Forelimb muscle (tissue), 1 donor: ENCODE results near the gene ANKRD13A. TPM values are rescaled to one million over a fixed set of nuclear protein-coding genes. Genes with fewer than 3 reads are reported as not detected.
"Not testable (repeated sequence)": the region's sequence is repeated elsewhere in the genome, so short reads cannot be mapped to it uniquely, and the experiment has no call there.

ENCODE experiments used
- DNase-seq: peaks from one replicate; pipeline ENCODE4 v3.0.0-alpha.2; 2013; ENCODE audit warnings: low read depth
- polyA plus RNA-seq: library from polyadenylated mRNA; unstranded; fragments of 120-200 nt; gene quantifications from one replicate; pipeline ENCODE4 v1.2.1, GENCODE V29; 2013; ENCODE audit not compliant: insufficient read length

The ANKRD13A gene
- polyA plus RNA-seq, 1 donor, result 43.4 TPM

- DNase-seq, result no peak
Measured at GRCh38 chr12:109983432-109984142, 15.6 kb upstream of the ANKRD13A start.

DNA sequence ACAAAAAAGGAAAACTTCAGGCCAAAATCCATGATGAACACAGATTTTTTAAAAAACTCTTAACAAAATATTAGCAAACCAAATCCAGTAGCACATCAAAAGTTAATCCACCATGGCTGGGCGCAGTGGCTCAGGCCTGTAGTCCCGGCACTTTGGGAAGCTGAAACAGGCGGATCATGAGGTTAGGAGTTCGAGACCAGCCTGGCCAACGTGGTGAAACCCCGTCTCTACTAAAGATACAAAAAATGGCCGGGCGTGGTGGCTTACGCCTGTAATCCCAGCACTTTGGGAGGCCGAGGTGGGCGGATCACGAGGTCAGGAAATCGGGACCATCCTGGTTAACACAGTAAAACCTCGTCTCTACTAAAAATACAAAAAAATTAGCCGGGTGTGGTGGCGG lies 13.0 kb upstream of the ANKRD13A start:
- DNase-seq, result not testable (repeated sequence)

DNA sequence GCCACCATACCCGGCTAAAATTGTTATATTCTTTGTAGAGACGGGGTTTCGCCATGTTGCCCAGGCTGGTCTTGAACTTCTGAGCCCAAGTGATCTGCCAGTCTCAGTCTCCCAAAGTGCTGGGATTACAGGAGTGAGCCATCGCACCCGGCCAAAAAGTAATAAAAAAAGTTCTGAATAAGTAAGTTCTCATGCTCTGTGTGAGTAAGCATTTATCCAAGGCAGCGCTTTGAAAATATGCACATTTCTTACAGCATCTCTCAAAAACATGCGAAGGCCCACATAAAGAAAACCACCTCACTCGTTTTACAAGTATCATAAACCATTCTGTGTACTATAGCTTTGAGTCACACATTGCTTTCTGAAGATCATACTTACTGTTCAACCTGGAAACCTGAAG lies 11.6 kb upstream of the ANKRD13A start:
- no peak for DNase-seq

GRCh38 chr12:109988274-109988673 lies 11.0 kb upstream of the ANKRD13A start:
- DNase-seq, result no peak

DNA sequence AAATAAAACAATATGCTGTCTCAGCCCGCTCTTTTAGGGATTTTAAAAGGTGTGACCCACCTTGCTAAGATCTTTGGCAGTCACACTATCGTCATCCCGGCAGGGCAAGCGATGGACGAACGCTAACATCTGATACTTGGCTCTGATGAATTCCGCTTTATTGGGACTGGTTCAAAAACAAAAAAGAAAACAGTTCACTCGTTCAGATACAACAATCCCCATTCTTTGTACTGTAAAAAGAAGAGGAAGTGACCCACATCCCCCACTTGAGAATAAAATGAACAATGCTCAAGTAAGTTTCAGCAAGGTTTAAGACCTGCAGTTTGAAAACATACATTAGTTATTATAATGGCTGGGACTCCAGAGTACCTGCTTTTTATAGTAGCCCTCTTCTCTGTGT lies 10.3 kb upstream of the ANKRD13A start:
- DNase-seq, result no peak

DNA sequence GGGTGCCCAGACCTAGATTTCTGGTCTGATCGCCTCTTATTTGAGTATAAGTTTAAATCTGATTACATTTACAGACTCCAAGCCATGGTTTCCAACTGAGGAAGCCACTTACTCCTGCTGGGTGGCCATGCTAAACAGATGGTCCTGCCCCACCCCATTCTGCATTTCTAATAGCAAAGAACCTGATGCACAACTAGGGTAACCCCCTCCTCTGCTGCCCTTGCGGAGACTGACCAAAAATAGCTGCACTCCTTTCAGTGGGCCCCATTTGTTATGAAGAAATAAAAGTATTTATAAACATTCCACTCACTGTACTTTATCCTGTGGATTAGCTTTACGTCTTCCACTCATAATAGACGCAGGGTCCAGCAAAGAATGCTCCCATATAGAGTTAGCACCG lies 9.8 kb upstream of the ANKRD13A start:
- no peak for DNase-seq

GRCh38 chr12:109991586-109991985 lies 7.6 kb upstream of the ANKRD13A start:
- no peak for DNase-seq

DNA sequence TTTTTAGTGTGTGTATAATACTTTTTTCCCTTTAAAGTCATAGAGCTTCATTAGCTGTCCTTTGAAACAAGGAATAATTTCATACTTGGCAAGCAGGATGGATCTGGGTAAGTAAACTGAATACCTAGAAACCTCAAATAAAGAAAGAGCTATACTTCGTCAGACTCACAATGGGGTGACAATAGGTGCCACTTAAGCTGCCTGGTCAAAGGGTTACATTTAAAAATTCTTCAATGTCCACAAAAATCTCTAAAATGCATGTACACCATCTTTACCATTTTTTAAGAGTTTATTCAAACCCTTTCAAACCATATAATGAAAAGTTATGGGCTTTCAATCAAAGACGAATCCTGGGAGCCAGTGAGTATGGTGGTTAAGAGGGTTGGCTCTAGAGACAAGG lies 6.1 kb upstream of the ANKRD13A start:
- DNase-seq, result no peak

- no peak for DNase-seq
Measured at GRCh38 chr12:109994401-109995175, 4.6 kb upstream of the ANKRD13A start.

DNA sequence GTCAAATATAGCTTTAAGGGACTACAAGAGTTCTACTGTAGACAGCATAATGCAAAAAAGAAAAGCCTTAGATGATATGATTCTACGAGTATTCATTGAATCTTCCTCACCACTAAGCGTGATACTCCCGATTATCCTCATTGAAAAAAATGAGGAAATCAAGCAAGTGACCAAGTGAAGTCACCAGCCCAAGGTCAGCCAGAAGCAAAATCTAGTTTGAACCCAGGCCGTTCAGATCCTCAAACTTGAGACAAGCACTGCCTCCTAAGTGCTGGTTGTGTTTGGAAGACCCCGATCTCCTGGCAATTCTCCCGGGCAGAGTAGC lies 3.9 kb upstream of the ANKRD13A start:
- DNase-seq, result no peak

DNA sequence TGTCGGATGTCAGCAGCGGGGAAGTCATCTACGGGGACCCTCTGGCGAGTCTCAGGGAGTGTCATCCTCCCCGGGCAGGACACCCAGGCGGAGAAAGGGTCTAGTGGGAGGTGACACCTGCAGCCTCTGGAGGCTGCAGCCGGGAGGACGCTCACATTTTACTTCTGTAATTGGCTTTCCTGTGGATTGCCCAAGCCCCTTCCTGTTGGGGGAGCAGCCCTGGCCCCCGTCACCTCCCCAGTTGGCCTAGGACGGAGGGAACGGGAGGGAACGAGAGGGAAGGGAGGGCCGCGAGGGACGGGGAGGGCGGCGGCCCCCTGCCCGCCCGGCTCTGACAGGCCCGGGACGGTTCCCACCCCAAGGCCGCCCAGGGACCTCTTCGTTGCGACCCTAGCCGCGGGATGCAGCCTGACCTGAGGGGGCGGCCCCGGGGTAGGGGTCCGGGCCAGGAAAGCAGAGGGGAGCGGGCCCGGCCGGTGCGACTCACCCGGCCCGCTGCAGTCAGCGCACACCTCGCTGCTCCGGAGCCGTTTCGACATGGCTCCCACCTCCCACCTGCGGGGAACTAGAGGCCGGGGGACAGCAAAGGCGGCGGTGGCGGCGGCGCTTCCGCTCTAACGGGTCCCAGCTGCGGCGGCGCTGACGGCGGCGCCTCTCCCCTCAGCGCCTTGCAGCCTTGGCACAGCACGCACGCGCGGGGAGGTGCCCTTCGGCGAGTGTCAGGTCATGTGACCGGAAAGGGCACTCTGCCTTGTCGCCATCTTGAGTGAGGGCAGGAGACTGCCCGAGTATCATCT lies 3.3 kb upstream of the ANKRD13A start, which contains the start of gene GIT2:
GIT2 (minus strand) TSS at position 683 of the 797 bp plus-strand sequence; CDS start at position 539, 144 bp downstream.
- DNase-seq, result peak; percentile 80

GRCh38 chr12:109996483-109996853 lies 2.8 kb upstream of the ANKRD13A start:
- DNase-seq, result no peak

DNA sequence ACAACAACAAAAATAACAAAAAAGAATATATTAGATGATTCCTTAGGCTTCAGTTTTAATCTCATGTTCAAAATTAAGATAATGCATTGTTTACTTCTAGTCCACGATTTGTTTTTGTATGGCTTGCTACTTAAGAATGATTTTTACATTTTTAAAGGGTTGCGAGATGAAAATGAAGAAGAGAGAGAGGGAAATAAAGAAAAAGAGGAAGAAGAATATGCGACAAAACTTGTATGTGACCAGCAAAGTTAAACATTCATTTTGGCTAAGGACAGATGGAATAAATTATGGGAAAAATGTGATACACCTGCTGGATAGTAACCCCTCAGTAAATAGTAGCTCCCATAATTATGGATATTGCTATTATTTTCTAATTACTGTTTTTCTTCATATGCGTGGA lies 1.8 kb upstream of the ANKRD13A start:
- no peak for DNase-seq

GRCh38 chr12:109998241-109998903 lies 858 bp upstream of the ANKRD13A start:
- no peak for DNase-seq

- DNase-seq, result no peak
Measured at GRCh38 chr12:109999649-109999971, 380 bp downstream of the ANKRD13A start.

DNA sequence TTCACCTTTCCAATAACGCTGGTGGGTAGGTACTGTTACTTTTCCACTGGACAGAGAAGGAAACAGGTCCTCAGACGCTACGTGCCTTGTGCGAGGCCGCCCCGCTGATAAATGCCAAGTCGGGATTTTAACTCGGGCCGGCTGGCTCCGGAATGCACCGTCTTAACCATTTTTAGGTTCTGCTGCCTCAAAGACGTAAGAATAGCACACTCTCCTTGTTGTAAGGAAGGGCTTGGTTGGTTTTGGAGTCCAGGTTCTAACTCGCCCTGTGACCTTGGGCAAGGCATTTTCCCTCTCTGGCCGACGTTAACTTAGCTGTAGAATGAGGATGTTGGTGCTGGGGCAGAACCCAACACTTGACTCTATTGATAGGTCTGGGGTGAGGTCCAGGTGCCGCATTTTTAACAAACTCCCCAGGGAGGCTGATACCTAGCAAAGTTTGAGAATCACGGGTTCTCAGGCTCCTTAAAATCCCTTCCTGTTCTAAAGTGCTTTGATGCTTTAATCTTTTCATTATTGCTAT lies 814 bp downstream of the ANKRD13A start:
- DNase-seq, result no peak

- DNase-seq, result no peak
Measured at GRCh38 chr12:110001596-110001995, 2.4 kb downstream of the ANKRD13A start.

GRCh38 chr12:110002676-110003515 lies 3.7 kb downstream of the ANKRD13A start:
- DNase-seq, result no peak

- no peak for DNase-seq
Measured at GRCh38 chr12:110004598-110004997, 5.4 kb downstream of the ANKRD13A start.

- no peak for DNase-seq
Measured at GRCh38 chr12:110005319-110005973, 6.2 kb downstream of the ANKRD13A start.
